Body of pancreas (tissue), 4 donors: ENCODE data around the gene KCNG4.

Experiments used
- CTCF ChIP-seq, 7 experiments: fragments of 450-650 bp in 4 of 7; fragments of 200-600 bp in 3 of 7; sonication (generic) in 3 of 7; IDR thresholded peaks; one replicate each; pipeline ENCODE4 v1.5.1; 2016 to 2019; ENCODE audit warnings: antibody characterized with exemption in 7 of 7
- POLR2A ChIP-seq, 3 donors: fragments of 450-650 bp; IDR thresholded peaks; one replicate each; pipeline ENCODE4 v1.6.1; 2016; ENCODE audit warnings: antibody characterized with exemption in 3 of 3, mild to moderate bottlenecking in 2 of 3

- TF ChIP-seq CTCF (IDR thresholded peaks at IDR 0.05) (no peak), POLR2A (IDR thresholded peaks at IDR 0.05) (no peak)
Observed at GRCh38 chr16:84207879-84208278, 31.9 kb downstream of the KCNG4 start.
